ENCODE data around the gene TLR8. TPM values are rescaled to one million over a fixed set of nuclear protein-coding genes. Genes with fewer than 3 reads are reported as not detected.

TLR8 gene
- total RNA-seq, 4 donors from 2014 or later, result 0.42 to 0.97 (median 0.62) TPM

- ATAC-seq (no peak), DNase-seq (peak in 1 of 2 donors; percentile 11)
- Histone ChIP-seq H3K36me3 (no peaks in the 10 kb centered on the region), H3K27me3 (no peaks in the 10 kb centered on the region), H3K27ac (no peak overlapping the region), H3K9me3 (no peaks in the 10 kb centered on the region), H3K4me1 (no peaks in the 10 kb centered on the region), H3K4me3 (no peak overlapping the region)
- intact Hi-C loops (cut with DNase I; ENCODE audit: low total_unique reads) (no loop called here), in situ Hi-C loops (cut with MboI; ENCODE audit: low sequenced_read_pairs in 4 of 4) (no loop called here)
- TF ChIP-seq POLR2A (IDR thresholded peaks at IDR 0.05) (no peak), CTCF (IDR thresholded peaks at IDR 0.05 in 4 of 5, conservative IDR thresholded peaks at IDR 0.05 in 1 of 5) (peak in 2 of 5 experiments; percentile 42 to 53)
Observed at GRCh38 chrX:12901486-12901885, 4.9 kb upstream of the TLR8 start.

- Histone ChIP-seq H3K4me1 (no peaks in the 10 kb centered on the region), H3K4me3 (no peak overlapping the region), H3K36me3 (no peaks in the 10 kb centered on the region), H3K9me3 (no peaks in the 10 kb centered on the region), H3K27me3 (no peaks in the 10 kb centered on the region), H3K27ac (no peak overlapping the region)
- ATAC-seq, result no peak
- DNase-seq, result no peak
- in situ Hi-C loops (cut with MboI; ENCODE audit: low sequenced_read_pairs in 4 of 4), result no loop called here
- TF ChIP-seq POLR2A (IDR thresholded peaks at IDR 0.05) (no peak), CTCF (IDR thresholded peaks at IDR 0.05 in 4 of 5, conservative IDR thresholded peaks at IDR 0.05 in 1 of 5) (no peak)
- intact Hi-C loops (cut with DNase I; ENCODE audit: low total_unique reads), result no loop called here
Observed at GRCh38 chrX:12903646-12904045, 2.8 kb upstream of the TLR8 start.

GRCh38 chrX:12910423-12911121, 4.2 kb downstream of the TLR8 start:
- no peak overlapping the region for H3K27ac ChIP-seq
- no peak for DNase-seq
- no peaks in the 10 kb centered on the region for H3K27me3 ChIP-seq
- in situ Hi-C loops (cut with MboI; ENCODE audit: low sequenced_read_pairs in 4 of 4) (no loop called here), intact Hi-C loops (cut with DNase I; ENCODE audit: low total_unique reads) (no loop called here)
- TF ChIP-seq CTCF (IDR thresholded peaks at IDR 0.05 in 4 of 5, conservative IDR thresholded peaks at IDR 0.05 in 1 of 5) (no peak), POLR2A (IDR thresholded peaks at IDR 0.05) (no peak)
- H3K9me3 ChIP-seq, result no peaks in the 10 kb centered on the region
- no peaks in the 10 kb centered on the region for H3K4me1 ChIP-seq
- no peak for ATAC-seq
- H3K36me3 ChIP-seq, result no peaks in the 10 kb centered on the region
- H3K4me3 ChIP-seq, result no peak overlapping the region

- H3K27me3 ChIP-seq, result no peaks in the 10 kb centered on the region
- intact Hi-C loops (cut with DNase I; ENCODE audit: low total_unique reads), result no loop called here
Observed at GRCh38 chrX:12911122-12911470, 4.7 kb downstream of the TLR8 start.

More at GRCh38 chrX:12911122-12911470, 4.7 kb downstream of the TLR8 start:
- H3K4me3 ChIP-seq, result no peak overlapping the region
- H3K4me1 ChIP-seq, result no peaks in the 10 kb centered on the region
- TF ChIP-seq POLR2A (IDR thresholded peaks at IDR 0.05) (no peak), CTCF (IDR thresholded peaks at IDR 0.05 in 4 of 5, conservative IDR thresholded peaks at IDR 0.05 in 1 of 5) (no peak)
- ATAC-seq (no peak), DNase-seq (no peak)
- H3K36me3 ChIP-seq, result no peaks in the 10 kb centered on the region
- H3K27ac ChIP-seq, result no peak overlapping the region
- H3K9me3 ChIP-seq, result no peaks in the 10 kb centered on the region
- in situ Hi-C loops (cut with MboI; ENCODE audit: low sequenced_read_pairs in 4 of 4), result no loop called here
